Thyroid gland (tissue), 4 donors: ENCODE data around the gene NOS1AP.

Experiments used
- CTCF ChIP-seq, 6 experiments: fragments of 200-600 bp in 3 of 6; fragments of 450-650 bp in 3 of 6; sonication (generic) in 3 of 6; IDR thresholded peaks; one replicate each; pipeline ENCODE4 v1.5.1; 2016 to 2019; ENCODE audit warnings: antibody characterized with exemption in 6 of 6, mild to moderate bottlenecking in 2 of 6, inconsistent platforms in 1 of 6, moderate library complexity in 1 of 6
- POLR2A ChIP-seq, 2 donors: fragments of 450-650 bp; IDR thresholded peaks; one replicate each; pipeline ENCODE4 v1.6.1; 2017; ENCODE audit warnings: antibody characterized with exemption in 2 of 2, mild to moderate bottlenecking in 2 of 2, moderate library complexity in 1 of 2

- TF ChIP-seq CTCF (IDR thresholded peaks at IDR 0.05) (no peak), POLR2A (IDR thresholded peaks at IDR 0.05) (no peak)
Measured at GRCh38 chr1:162369571-162369970, 300.1 kb downstream of the NOS1AP start.
